SK-N-SH (cell line): ENCODE results near the gene SEZ6. TPM values are rescaled to one million over a fixed set of nuclear protein-coding genes. Genes with fewer than 3 reads are reported as not detected.

Source experiments
- CTCF ChIA-PET: fragments of 300-600, 350-600 bp; formaldehyde crosslinking; extraction: SDS; loops from one replicate; lab custom pipeline; 2021; lab: Yijun Ruan, JAX
- POLR2A ChIA-PET: fragments of 350-600 bp; sonication (Branson Sonifier 250); formaldehyde crosslinking; extraction: SDS; loops from one replicate; lab custom pipeline; 2020; ENCODE audit warnings: antibody characterized with exemption, inconsistent platforms; lab: Yijun Ruan, JAX
- DNase-seq: peaks from one replicate; pipeline ENCODE4 v3.0.0; 2012
- H2AFZ ChIP-seq: fragments of 200-600 bp; sonication (generic); 2 replicates; pipeline ENCODE4 v1.8.1; 2016; ENCODE audit warnings: antibody characterized with exemption, mild to moderate bottlenecking, low read depth
- H3F3A ChIP-seq: fragments of 200-600 bp; sonication (generic); replicated peaks from 2 replicates; pipeline ENCODE3; 2016; ENCODE audit warnings: antibody characterized with exemption, mild to moderate bottlenecking; ENCODE audit not compliant: insufficient read depth
- H3K27ac ChIP-seq, 2 experiments: fragments of 200-500 bp in 1 of 2; fragments of 200-600 bp in 1 of 2; sonication (Bioruptor generic) in 1 of 2; sonication (generic), shearing (Covaris generic) in 1 of 2; 2 replicates each; pipeline versions ENCODE4 v1.5.1 to v1.6.1; 2014 to 2016; ENCODE audit warnings: low read depth in 2 of 2, inconsistent platforms in 1 of 2, low read length in 1 of 2, mild to moderate bottlenecking in 1 of 2, mixed read lengths in 1 of 2
- H3K27me3 ChIP-seq: fragments of 200-600 bp; sonication (generic), shearing (Covaris generic); 2 replicates; pipeline ENCODE4 v1.6.1; 2016; ENCODE audit warnings: mixed run types; ENCODE audit not compliant: insufficient read depth
- H3K36me3 ChIP-seq, 2 experiments: fragments of 200-500 bp in 1 of 2; fragments of 200-600 bp in 1 of 2; sonication (Bioruptor generic) in 1 of 2; sonication (generic) in 1 of 2; replicated peaks in 1 of 2; 2 replicates each; pipeline versions ENCODE3 to v1.5.1; 2014 to 2016; ENCODE audit warnings: low read length in 1 of 2, mild to moderate bottlenecking in 1 of 2; ENCODE audit not compliant: insufficient read depth in 2 of 2, control insufficient read depth in 1 of 2
- H3K4me1 ChIP-seq, 2 experiments: fragments of 200-500 bp in 1 of 2; fragments of 200-600 bp in 1 of 2; sonication (Bioruptor generic) in 1 of 2; sonication (generic), shearing (Covaris generic) in 1 of 2; 2 replicates each; pipeline versions ENCODE4 v1.5.1 to v1.6.1; 2014 to 2016; ENCODE audit warnings: low read depth in 1 of 2, low read length in 1 of 2, mixed run types in 1 of 2; ENCODE audit not compliant: insufficient read depth in 2 of 2, control insufficient read depth in 1 of 2
- H3K4me2 ChIP-seq: fragments of 200-600 bp; sonication (generic), shearing (Covaris generic); 2 replicates; pipeline ENCODE4 v1.6.1; 2017; ENCODE audit warnings: mixed run types
- H3K4me3 ChIP-seq, 2 experiments: fragments of 200-500 bp in 1 of 2; fragments of 200-600 bp in 1 of 2; sonication (Bioruptor generic) in 1 of 2; sonication (generic), shearing (Covaris generic) in 1 of 2; 2 replicates each; pipeline versions ENCODE4 v1.5.1 to v1.8.1; 2014 to 2016; ENCODE audit warnings: low read depth in 2 of 2, inconsistent platforms in 1 of 2, low read length in 1 of 2, mild to moderate bottlenecking in 1 of 2, mixed read lengths in 1 of 2, moderate library complexity in 1 of 2
- H3K79me2 ChIP-seq: fragments of 200-600 bp; sonication (generic); 2 replicates; pipeline ENCODE4 v1.8.1; 2017; ENCODE audit warnings: mild to moderate bottlenecking; ENCODE audit not compliant: insufficient read depth
- H3K9ac ChIP-seq: fragments of 200-600 bp; sonication (generic); 2 replicates; pipeline ENCODE4 v1.6.1; 2017; ENCODE audit warnings: mixed run types
- H3K9me2 ChIP-seq: fragments of 200-600 bp; sonication (generic); 2 replicates; pipeline ENCODE4 v1.6.1; 2017; ENCODE audit warnings: mixed run types
- H3K9me3 ChIP-seq: fragments of 200-600 bp; sonication (generic); 2 replicates; pipeline ENCODE4 v1.6.1; 2017; ENCODE audit warnings: mixed run types, mild to moderate bottlenecking, moderate library complexity
- H4K20me1 ChIP-seq: fragments of 200-600 bp; sonication (generic); 2 replicates; pipeline ENCODE4 v1.6.1; 2017; ENCODE audit warnings: mild to moderate bottlenecking, mixed run types; ENCODE audit not compliant: insufficient read depth
- CHD2 ChIP-seq: fragments of 150-350 bp; IDR thresholded peaks from 2 replicates; pipeline ENCODE4 v1.6.1; 2018; ENCODE audit warnings: low read length; ENCODE audit not compliant: partially characterized antibody
- ELF1 ChIP-seq: IDR thresholded peaks from 2 replicates; pipeline ENCODE4 v1.4.0; 2012
- EP300 ChIP-seq, 2 experiments: IDR thresholded peaks; 2 replicates each; pipeline versions ENCODE4 v1.4.0 to v1.6.1; 2012; ENCODE audit warnings: borderline replicate concordance in 1 of 2, low read depth in 1 of 2, low read length in 1 of 2
- EZH2phosphoT487 ChIP-seq: fragments of 200-600 bp; sonication (generic); IDR thresholded peaks from 2 replicates; pipeline ENCODE4 v1.6.1; 2017; ENCODE audit warnings: low read depth, mixed run types, mild to moderate bottlenecking, antibody characterized with exemption, moderate library complexity, borderline replicate concordance
- FOSL2 ChIP-seq: IDR thresholded peaks from 2 replicates; pipeline ENCODE4 v1.4.0; 2012; ENCODE audit warnings: low read depth, mild to moderate bottlenecking, moderate library complexity, borderline replicate concordance
- FOXJ3 ChIP-seq: sonication (generic); formaldehyde crosslinking; IDR thresholded peaks from 2 replicates; pipeline ENCODE4 v1.5.1; 2020; ENCODE audit warnings: mild to moderate bottlenecking, missing genetic modification reagents
- FOXM1 ChIP-seq: IDR thresholded peaks from 2 replicates; pipeline ENCODE4 v1.4.0; 2012; ENCODE audit warnings: low read depth, mild to moderate bottlenecking
- GABPA ChIP-seq: IDR thresholded peaks from 2 replicates; pipeline ENCODE4 v1.4.0; 2012; ENCODE audit warnings: low read depth, mild to moderate bottlenecking
- GATA2 ChIP-seq: sonication (generic); formaldehyde crosslinking; IDR thresholded peaks from 2 replicates; pipeline ENCODE4 v1.5.0; 2020; ENCODE audit warnings: mild to moderate bottlenecking, missing genetic modification reagents
- JUND ChIP-seq: IDR thresholded peaks from 2 replicates; pipeline ENCODE4 v1.4.0; 2012
- MAX ChIP-seq: IDR thresholded peaks from 2 replicates; pipeline ENCODE4 v1.4.0; 2012; ENCODE audit warnings: low read depth
- MEF2A ChIP-seq: IDR thresholded peaks from 2 replicates; pipeline ENCODE4 v1.4.0; 2012; ENCODE audit warnings: low read depth, borderline replicate concordance
- MXI1 ChIP-seq: IDR thresholded peaks from 2 replicates; pipeline ENCODE4 v1.6.1; 2012; ENCODE audit warnings: mild to moderate bottlenecking, low read depth, low read length, improper control_type of control experiment
- NRF1 ChIP-seq: IDR thresholded peaks from 2 replicates; pipeline ENCODE4 v1.6.1; 2012; ENCODE audit warnings: low read depth, mild to moderate bottlenecking, low read length
- PBX3 ChIP-seq: IDR thresholded peaks from 2 replicates; pipeline ENCODE4; 2012
- RAD21 ChIP-seq: IDR thresholded peaks from 2 replicates; pipeline ENCODE4 v1.6.1; 2012; ENCODE audit warnings: mild to moderate bottlenecking, low read length
- REST ChIP-seq: IDR thresholded peaks from 2 replicates; pipeline ENCODE4 v1.6.1; 2012; ENCODE audit warnings: mild to moderate bottlenecking, low read depth, low read length, moderate library complexity
- RFX5 ChIP-seq: IDR thresholded peaks from 2 replicates; pipeline ENCODE4 v1.6.1; 2012; ENCODE audit warnings: mild to moderate bottlenecking, improper control_type of control experiment, low read length
- RXRA ChIP-seq: IDR thresholded peaks from 2 replicates; pipeline ENCODE4 v1.4.0; 2012; ENCODE audit warnings: low read depth, mild to moderate bottlenecking, borderline replicate concordance
- SMC3 ChIP-seq: IDR thresholded peaks from 2 replicates; pipeline ENCODE4 v1.6.1; 2012; ENCODE audit warnings: low read depth, low read length, improper control_type of control experiment
- TCF12 ChIP-seq: IDR thresholded peaks from 2 replicates; pipeline ENCODE4 v1.4.0; 2012
- USF1 ChIP-seq: IDR thresholded peaks from 2 replicates; pipeline ENCODE4 v1.4.0; 2012; ENCODE audit warnings: low read depth, borderline replicate concordance
- USF2 ChIP-seq: fragments of 150-350 bp; IDR thresholded peaks from 2 replicates; pipeline ENCODE4 v1.6.1; 2017; ENCODE audit warnings: antibody characterized with exemption, low read length, low read depth, borderline replicate concordance
- WGBS: methylation state at CpG from one replicate; pipeline ENCODE4 v1.1.6; 2017; ENCODE audit warnings: low lambda C conversion rate; 5-methylcytosine and 5-hydroxymethylcytosine counted together
- polyA plus RNA-seq, 3 experiments: library from polyadenylated mRNA; depleted of rRNA; stranded (reverse); fragments of >200 nt; gene quantifications; 2 replicates each; pipeline ENCODE4 v1.2.3, GENCODE V29; 2012

SEZ6 gene
- polyA plus RNA-seq, 1 of the 3 experiments (the other 2 are of a cell fraction): 0.12 TPM

- POLR2A ChIA-PET: no interaction called here
- Histone ChIP-seq H3K27ac (no peak overlapping the region), H3K4me2 (no peak overlapping the region), H3F3A (no peaks in the 10 kb centered on the region), H3K4me1 (peaks cover 0 to 38% of the 10 kb centered on the region in 2 experiments; a peak in 1 of 4 replicates), H3K79me2 (no peaks in the 10 kb centered on the region), H3K36me3 (no peaks in the 10 kb centered on the region), H3K27me3 (peaks cover 15% of the 10 kb centered on the region; the same call in 1 of the 2 replicates), H3K4me3 (no peak overlapping the region), H2AFZ (no peak overlapping the region)
- WGBS: 30% methylated on average over 2 of the region's 5 CpGs
- DNase-seq: no peak
- CTCF ChIA-PET: interaction anchor here (1.0 to 3.4 kb wide), 5 partner anchors 12 to 119 kb away, joined by 3 to 18 read pairs (median 5); no protein-coding TSS in a partner anchor
- no peak for TF ChIP-seq GATA2 (CRISPR knock-in tag)
- no peak for TF ChIP-seq USF2
- no peak for TF ChIP-seq NRF1
- no peak for TF ChIP-seq TCF12
- no peak for TF ChIP-seq PBX3
- no peak for TF ChIP-seq FOXM1
- no peak for TF ChIP-seq USF1
- no peak for TF ChIP-seq SMC3
- no peak for TF ChIP-seq EZH2phosphoT487
- no peak for TF ChIP-seq MAX
- no peak for TF ChIP-seq MXI1
- TF ChIP-seq, all 33 proteins: peak for 0
- Histone ChIP-seq H3K9me3 (no peaks in the 10 kb centered on the region), H4K20me1 (no peaks in the 10 kb centered on the region), H3K9me2 (no peaks in the 10 kb centered on the region), H3K9ac (no peak overlapping the region)
Observed at GRCh38 chr17:28999206-28999605, 6.6 kb downstream of the SEZ6 start.

- no peak overlapping the region for H2AFZ ChIP-seq
- no peaks in the 10 kb centered on the region for H4K20me1 ChIP-seq
- H3K36me3 ChIP-seq: no peaks in the 10 kb centered on the region
- H3K79me2 ChIP-seq: no peaks in the 10 kb centered on the region
- H3K27ac ChIP-seq: no peak overlapping the region
- H3K9ac ChIP-seq: no peak overlapping the region
- H3K27me3 ChIP-seq: peaks cover 5% of the 10 kb centered on the region; the same call in 1 of the 2 replicates
- DNase-seq: no peak
- CTCF ChIA-PET: interaction anchor here (0.9 to 3.4 kb wide), 6 partner anchors 33 to 119 kb away, joined by 3 to 18 read pairs (median 4); no protein-coding TSS in a partner anchor
- H3K4me1 ChIP-seq: peaks cover 0 to 41% of the 10 kb centered on the region in 2 experiments; a peak in 1 of 4 replicates
- no peaks in the 10 kb centered on the region for H3K9me3 ChIP-seq
- no peak overlapping the region for H3K4me2 ChIP-seq
- WGBS: 35% methylated on average over 1 of the region's 1 CpG
- no peaks in the 10 kb centered on the region for H3F3A ChIP-seq
- POLR2A ChIA-PET: no interaction called here
- H3K9me2 ChIP-seq: no peaks in the 10 kb centered on the region
- no peak overlapping the region for H3K4me3 ChIP-seq
- no peak for TF ChIP-seq RXRA
- TF ChIP-seq REST: no peak
- no peak for TF ChIP-seq CHD2
- no peak for TF ChIP-seq MEF2A
- TF ChIP-seq ELF1: no peak
- no peak for TF ChIP-seq EP300 (IDR thresholded peaks at IDR 0.05; ENCODE audit: borderline replicate concordance in 1 of 2, low read depth in 1 of 2, low read length in 1 of 2)
- no peak for TF ChIP-seq SMC3
- no peak for TF ChIP-seq GABPA
- TF ChIP-seq JUND: no peak
- no peak for TF ChIP-seq FOXJ3
- TF ChIP-seq RAD21: no peak
- TF ChIP-seq RFX5: no peak
- TF ChIP-seq USF1: no peak
- no peak for TF ChIP-seq FOSL2
- no peak for TF ChIP-seq MXI1
- TF ChIP-seq EZH2phosphoT487: no peak
Observed at GRCh38 chr17:28997806-28998205, 8.0 kb downstream of the SEZ6 start.
